Measurements from ENCODE around the gene OGA.

Gene OGA

DNA sequence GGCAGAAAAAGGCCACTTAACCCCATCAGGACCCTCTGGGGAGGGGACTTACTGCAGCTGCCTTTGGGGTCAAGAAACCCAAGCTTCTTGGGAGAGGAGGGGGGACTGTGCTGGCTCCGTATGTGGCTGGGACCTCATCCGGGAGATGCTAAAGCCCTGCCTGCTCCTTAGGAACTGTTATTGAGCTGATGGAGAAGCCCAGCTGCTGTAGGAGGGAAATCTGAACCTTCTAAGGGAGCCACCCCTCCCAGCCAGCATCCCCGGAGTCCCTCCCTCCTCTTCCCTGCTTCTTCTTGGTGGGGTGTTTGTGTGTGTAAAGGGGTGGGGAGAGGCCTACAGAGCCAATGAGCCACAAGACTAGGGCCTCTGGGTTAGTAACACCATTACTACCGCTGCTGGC is 17.1 kb upstream of the OGA start:
- DNase-seq (ENCODE audit: low read depth): no peak

DNA sequence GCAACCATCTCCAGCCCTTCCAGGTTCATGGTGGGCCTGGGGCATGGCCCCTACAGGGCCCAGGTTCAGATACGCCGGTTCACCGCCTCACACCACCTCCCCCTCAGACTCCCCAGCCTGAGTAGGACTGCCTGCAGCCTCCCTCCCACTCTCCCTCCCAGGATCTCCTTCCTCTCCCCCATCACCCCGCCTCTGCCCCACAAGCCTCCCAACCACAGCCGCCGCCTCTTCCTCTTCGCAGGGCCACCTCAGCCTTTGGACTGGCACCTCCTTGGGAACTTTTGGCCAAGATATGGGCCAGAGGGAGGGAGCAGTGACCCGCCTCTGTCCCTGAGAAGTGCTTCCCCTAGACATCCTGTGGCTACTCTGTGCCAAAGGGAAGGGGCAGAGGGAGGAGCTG is 16.1 kb upstream of the OGA start:
- DNase-seq (ENCODE audit: low read depth): no peak

DNA sequence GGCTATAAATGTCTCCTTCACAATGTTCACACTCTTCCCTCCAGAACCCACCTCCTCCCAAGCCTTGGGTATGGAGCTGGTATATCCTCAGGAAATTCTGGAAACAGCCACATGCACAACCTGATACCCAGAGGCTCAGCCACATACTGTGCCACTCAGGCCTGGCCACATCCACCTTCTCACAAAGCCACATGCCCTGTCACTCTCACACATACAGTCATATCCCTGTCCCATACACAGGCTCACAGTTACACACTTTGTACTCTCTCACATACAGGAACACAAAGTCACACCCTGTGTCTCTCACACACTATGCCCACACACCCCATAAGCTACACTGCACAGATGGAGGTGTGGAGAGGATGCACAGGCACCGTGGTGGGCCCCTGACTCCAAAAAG is 15.2 kb upstream of the OGA start:
- DNase-seq (ENCODE audit: low read depth): no peak

DNA sequence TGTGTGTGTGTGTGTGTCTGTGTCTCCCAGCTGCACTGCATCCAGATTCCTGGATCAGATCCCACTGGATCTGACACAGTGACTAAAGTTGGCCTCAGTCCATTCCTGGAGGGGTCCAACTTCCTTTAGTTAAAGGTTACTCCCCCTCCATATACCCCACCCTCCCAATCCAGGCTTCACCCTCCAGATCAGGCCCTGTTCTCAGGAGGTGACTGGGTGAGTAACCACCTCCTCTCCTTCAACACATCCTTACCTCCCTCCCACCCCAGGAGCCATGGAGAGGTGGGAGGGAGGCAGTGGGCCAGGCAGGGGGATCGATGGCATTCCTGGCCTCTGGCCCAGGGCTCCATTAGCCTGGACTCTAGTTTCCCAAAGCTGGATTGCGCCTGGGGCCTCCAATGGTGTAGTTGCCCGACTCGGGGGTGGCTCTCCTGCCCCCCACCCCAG is 14.1 kb upstream of the OGA start:
- DNase-seq (ENCODE audit: low read depth): no peak

DNA sequence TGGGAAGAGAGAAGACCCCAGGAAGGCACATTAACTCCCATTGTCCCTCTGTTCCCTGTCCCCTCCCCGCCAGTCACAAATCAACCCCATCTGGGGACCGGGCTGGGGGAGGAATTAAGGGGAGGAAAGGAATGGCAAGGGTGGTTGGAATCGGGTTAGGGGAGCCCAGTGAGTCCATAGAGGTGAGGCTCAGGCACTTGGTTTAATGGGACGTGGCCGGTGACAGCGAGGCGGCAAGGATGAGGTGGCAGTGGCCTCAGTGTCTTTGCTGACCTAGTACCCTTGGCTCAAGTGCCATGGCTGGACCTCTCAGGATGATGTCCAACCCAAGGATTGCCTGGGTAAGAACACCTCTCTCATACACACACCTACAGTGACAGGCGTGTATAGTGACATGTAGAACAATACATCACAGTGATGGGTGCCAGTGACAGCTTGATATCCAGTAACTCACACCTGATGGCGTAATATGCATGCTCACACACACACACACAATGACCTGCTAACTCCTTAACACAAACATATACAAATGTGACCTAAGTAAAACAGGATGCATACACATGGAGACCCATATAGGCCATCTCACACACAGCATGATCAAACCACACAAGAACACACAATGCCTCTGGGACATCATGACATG is 13.0 kb upstream of the OGA start:
- no peak for DNase-seq (ENCODE audit: low read depth)

DNA sequence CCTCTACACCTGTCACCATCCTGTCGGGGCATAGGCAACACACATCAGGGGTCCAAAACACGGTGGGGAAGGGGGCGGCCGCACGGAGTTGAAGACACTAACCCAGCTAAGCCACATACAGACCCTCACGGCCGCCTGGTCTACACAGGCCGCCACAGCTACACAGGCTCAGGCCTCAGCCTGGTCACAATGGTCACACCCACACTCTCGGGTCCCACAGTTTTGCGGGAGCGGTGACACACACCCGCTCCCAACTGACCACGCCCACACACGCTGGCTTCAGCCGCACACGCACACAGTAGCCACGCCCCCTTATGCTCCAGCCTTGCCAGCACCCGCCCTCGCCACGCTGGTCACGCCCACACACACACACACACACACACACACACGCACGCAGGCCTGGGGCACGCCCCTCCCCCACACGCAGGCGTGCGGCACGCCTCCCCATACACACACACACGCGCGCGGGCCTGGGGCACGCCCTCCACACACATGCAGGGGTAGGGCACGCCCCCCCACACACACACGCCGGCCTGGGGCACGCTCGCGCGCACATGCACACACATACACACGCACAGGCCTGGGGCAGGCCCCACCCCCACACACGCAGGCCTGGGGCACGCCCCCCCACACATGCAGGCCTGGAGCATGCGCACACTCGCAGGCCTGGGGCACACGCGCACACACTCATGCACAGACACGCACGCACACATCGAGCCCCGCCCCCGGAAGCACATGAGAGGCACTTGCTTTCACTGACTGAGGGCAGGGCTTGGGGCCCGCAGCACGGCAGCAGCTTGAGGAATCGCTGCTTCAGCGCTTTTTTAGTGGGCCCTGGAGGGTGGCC is 12.3 kb upstream of the OGA start:
- DNase-seq (ENCODE audit: low read depth): peak; percentile 87

DNA sequence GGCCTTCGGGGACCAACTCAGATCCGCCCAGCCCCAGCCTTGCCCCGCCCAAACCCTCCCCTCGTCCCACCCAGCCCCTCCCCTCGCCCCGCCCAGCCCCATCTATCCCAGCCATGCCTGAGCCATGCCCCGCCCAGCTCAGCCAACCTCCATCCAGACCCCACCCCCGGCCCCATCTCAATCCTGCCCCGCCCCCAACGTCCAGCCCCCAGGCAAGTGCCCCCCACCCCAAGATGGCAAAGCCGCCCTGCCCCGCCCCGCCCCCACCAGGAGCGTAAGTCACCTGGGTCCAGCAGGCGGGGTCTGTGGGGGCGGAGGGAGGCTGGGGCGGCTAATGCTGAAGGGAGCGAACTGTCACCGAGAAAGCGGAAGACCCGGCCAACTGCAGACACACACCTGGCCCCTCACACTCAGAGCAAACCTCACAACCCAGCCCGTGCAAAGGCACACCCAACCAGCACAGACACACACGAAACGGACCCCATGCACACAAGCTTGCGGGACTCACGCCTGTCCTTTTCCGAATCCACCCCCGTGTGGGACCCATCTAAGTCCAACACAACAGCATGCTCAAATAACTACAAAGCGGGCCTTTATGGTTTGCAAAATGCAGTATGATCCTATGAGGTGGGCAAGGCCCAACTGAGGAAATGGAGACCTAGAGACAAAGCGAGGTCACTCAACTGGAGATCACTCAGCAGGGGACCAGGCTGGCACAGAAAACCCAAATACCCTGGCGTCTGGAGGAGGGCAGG is 11.5 kb upstream of the OGA start:
- DNase-seq (ENCODE audit: low read depth): no peak

DNA sequence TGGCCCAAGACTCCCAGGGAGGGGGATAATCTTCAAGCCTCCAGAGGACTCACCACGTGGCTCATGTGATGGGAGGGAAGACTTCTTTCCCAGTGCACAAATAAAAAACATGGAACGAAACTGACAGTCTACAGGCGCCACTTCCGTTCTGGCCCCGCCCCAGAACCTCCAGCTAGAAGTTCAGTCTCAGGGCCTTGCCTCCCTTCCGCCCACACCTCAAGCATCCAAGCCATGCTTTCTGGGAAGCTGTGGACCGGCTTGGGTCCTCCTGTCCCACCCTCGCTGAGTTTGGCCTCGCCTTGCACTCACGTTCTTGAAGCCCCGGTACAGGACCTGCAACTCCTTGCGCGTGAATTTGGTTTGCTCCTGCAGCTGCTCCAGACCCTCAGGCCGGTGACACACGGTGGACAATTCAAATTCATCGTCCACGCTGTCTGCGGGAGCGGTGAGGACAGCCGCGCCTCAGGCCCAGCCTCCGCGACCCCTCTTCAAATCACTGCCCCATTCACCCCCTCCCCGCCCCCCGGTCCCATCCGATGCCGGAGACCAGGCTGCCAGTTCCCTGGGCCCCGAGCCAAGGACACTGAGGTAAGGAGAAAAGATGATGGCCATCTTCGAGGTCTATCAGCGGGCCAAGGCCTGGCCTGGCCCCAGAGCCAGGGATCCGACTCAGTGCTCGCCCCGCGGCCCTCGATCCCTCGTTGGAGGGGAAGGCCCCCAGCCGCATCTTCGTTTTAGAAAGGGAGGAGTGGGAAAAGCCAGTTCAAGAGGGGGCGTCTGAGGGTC is 10.7 kb upstream of the OGA start:
- no peak for DNase-seq (ENCODE audit: low read depth)

DNA sequence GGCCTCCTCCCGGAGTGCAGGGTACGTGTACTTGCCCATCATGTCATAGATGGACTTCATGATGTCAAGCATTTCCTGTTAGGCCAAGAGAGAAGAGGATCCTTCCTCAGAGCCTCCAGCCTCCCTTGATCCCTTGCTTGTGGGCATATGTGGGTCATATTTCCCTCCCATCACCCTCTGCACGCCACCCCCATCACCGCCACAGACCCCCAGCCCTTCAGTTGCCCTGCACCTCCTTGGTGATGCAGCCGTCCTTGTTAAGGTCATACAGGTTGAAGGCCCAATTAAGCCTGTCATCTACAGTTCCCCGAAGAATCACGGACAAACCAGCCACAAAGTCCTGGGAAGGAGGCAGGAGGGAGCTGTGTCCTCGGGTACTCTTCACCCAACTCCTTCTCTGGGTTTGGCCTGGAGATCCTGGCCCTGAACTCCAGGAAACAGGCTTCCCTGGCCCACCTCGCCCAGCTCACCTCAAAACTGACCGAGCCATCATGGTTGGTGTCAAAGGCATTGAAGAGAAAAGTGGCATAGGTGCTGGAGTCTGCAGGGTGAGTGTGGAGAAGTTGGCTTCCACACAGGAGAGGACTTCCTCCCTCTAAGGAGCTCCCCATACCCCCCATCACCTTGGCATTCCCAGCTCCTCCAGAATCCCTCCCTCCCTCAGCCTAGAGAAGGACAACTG is 9.8 kb upstream of the OGA start:
- no peak for DNase-seq (ENCODE audit: low read depth)

DNA sequence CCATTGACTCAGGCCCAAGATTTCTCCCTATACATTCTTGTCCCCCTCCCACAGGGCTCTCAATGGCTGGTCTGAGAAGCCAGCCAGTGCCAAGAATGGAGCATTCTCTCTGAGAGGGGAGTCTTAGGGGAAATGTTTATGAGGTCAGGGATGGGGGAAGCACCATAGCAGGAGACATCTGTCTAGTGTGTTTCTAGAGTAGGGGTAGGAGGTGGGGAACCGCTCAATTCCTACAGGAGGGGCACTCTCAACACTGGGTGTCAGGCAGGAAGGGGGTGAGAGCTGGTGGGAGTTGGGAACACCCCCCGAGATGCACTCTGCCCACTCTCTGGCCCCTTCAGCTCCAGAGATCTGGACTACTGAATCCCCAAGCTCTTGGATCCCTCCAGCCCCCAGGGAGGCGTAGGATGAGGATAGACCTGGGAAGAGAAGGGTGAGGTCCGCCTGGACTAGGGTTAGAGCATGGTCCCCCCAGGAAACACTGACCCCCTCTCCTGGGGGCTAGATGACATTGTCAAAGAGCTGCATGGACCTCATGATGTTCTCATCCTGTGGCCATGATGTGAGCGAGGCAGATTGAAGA is 8.7 kb upstream of the OGA start:
- DNase-seq (ENCODE audit: low read depth): no peak

DNA sequence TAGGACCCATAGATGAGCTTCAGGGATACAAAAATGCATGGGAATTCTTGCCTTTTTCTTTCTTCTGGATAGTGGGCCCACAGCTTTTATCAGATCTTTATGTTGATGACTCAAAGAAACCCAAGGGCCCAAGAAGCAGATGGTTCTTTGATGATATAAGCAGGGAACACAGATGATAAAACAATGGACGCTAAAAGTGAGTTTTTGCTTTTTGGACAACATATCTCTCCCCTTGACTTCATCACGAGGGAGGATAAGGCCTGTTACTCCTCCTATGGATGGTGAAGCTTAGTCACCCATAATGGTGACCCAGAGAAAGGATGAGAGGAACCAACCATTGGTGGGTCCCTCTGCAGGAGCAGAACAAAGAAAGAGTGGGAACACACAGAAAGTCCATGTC is 6.5 kb upstream of the OGA start:
- no peak for DNase-seq (ENCODE audit: low read depth)

DNA sequence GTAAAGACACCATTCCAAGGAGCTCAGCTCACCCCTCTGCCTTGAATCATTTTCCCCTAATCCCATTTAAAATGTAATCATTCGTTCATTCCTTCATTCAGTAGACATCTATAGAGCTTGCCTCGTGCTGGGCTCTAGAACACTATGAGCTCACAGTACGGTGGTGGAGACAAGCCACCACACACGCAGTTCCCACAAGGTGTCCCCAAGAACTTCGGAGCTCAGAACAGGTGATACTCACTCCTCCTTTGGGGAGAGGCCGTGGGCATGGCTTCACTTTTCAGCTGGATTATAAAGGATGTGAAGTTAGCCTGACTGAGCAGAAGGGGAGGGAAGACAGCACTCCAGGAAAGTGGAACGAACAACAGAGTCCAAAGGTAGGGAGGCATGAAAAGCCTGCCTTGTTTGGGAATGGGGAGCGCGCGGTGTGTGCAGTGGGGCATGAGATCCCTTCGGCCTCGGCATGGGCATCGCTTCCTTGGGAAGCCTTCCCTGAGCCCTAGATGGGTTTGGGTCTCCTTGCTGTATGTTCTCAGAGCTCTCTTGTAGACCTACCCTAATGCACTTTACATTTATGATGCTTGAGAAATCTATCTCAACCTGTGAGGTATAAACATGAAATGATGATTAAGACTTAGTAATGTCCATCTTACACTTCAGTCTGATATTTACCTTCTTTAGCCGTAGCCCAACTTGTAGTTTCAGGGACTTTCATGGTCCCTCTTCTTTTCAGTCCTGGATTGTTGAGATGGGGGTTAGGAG is 809 bp upstream of the OGA start:
- DNase-seq (ENCODE audit: low read depth): no peak

DNA sequence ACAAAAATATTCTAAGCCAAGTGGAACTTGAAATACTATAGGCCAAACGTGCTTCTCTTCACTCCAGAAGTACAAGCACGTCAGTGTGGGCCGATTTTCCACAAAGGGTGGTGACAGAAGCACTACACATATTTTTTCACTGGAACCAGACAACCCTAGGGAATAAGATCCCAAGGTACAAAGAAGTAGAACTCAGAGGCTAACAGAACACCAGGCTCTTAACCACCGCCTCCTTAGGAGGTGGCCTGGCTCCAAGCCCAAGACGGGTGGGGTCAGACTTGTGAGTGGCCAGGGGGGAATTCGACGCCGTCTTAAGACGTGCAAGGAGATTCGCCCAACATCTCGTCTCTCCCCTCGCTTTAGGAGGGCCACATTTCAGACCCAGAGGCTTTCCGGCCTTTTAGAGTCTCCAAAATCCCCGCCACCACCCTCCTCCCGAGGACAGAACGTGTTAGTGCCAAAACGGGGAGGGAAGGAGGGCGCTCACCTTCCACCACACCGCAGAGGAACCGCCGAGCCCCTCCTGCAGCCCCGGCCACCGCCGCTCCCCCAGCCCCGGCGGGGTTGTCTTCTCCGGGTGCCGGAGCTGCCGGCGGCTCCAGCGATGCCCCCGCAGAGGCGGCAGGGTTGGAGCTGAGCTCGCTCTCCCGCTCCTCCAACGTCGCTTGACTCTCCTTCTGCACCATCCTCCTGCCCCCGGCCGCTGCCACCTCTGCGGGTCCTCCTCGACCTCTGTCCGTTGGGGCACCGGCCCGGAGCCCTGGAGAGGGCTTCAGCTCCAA is 716 bp downstream of the OGA start:
- no peak for DNase-seq (ENCODE audit: low read depth)

DNA sequence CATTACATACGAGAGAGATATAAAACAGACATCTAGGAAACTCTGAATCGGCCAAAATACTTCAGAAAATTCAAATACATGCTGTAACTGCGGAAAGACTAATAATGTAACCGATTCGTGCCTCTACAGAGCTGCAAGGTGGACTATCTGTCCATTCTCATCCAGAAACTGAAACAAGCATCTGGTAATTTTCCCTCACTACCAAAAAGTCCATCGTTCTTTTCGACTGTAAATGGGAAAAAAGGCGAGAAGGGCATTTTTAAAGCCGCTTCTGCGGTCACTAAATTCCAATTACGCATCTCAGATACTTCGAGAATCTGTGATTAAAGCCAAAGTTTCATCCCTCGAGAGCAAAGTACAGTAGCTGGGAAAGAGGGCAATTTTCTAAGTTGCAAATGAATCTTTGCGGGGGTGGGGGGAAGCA is 1.3 kb downstream of the OGA start:
- no peak for DNase-seq (ENCODE audit: low read depth)

DNA sequence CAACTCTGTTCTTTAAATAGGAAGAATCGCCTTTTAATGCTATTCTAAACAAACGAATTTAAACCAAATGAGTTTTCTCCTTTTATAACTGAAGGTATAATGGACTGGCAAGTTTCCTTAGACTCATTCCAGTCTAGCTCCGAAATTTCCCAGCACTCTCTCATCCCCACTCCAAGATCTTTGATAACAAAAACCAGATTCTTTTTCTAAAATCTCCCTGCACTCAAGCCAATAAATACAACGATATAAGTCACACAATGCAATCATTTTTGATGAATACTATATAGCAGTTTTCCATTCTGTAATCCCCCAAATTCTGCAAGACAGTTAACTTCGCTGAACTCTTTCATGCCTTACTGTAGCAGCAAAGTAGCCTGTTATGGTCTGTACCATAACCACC is 1.9 kb downstream of the OGA start:
- DNase-seq (ENCODE audit: low read depth): no peak

DNA sequence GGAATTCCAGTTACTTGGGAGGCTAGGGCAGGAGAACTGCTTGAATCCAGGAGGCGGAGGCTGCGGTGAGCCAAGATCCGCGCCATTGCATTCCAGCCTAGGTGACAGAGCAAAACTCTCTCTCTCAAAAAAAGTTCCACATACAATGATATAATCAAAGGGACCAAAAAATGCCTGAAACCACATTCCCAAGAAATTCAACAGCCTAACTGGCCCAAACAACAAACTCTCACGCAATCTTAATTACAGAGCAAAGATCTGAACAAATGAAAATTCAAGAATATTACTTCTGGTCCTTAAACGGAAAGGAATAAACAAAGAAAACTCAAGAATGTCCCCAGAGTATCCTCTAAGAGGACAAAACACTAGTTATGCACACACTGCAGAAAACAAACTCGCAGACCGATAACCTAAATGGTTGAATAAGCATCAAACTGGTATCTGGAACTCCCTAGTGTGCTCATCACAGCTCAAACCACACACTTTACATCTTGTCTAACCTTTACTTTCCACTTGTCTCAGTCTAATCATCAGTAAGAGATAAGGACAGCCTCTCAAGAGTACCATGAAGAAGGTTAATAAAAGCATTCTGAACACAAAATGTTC is 3.7 kb downstream of the OGA start:
- DNase-seq (ENCODE audit: low read depth): no peak

DNA sequence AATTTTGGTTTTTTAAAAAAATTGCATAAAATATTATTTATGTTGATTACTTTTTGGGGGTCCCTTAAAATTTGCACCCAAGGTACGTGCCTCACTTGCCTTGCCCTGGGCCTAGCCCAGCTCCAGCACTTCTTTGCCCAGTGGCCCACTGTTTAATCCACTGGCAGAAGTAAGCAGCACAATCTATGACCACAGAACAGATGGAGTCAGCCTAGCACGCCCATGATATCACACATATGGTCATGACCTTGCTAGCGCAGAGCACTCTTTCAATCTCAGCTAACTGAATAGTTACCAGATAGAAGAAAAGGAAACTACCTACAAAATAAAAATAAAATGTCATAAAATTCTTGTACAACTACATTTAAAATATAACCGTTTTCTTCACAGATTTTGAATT is 5.6 kb downstream of the OGA start:
- no peak for DNase-seq (ENCODE audit: low read depth)

DNA sequence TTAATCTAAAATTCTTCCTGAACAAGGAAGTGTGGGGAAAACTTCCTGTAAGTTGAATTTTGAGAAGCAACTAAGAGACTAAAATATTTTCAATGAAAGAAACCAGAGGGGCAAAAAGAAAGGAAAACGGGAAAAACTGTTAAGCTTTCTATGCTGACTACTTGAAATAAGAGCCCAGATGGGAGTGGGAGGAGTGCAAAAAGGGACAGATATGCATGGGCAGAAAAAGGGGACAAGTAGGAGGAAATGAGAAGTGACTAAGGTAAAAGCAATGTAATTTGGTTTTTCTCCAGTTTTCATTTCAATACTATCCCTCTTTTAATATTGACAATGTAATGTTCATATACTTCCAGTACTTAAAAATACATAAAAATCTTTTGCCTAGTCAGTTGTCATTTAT is 11.1 kb downstream of the OGA start:
- DNase-seq (ENCODE audit: low read depth): no peak

DNA sequence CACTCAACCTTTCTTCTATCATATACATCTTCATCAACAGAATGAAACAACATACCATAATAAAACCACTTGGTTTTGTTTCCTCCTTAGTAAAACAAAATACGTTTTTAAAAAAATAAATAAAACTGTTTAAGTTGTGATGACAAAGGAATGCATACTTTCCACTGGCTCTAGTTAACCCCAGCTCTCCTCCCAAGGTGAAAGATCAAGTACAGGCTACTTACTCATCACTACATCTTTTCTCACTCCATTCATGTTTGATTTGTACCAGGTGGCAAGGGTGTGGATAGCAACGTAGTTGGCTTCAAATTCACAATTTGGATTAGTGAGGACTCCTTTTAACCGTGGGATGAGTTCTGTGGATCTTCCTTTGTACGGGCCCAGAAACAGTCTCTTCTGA is 14.7 kb downstream of the OGA start:
- DNase-seq (ENCODE audit: low read depth): no peak

Measured in stimulated activated CD8-positive, alpha-beta memory T cell treated with anti-CD3 and anti-CD28 coated beads, Interleukin-12 subunit alpha, Interleukin-12 subunit beta, amount 100 ng/mL, for 4 hours (primary cell).